ENCODE measurements around the gene HSPA6.
A peak's percentile ranks its signal among the peaks of the same experiment; 100 is the strongest.

The HSPA6 gene

DNA sequence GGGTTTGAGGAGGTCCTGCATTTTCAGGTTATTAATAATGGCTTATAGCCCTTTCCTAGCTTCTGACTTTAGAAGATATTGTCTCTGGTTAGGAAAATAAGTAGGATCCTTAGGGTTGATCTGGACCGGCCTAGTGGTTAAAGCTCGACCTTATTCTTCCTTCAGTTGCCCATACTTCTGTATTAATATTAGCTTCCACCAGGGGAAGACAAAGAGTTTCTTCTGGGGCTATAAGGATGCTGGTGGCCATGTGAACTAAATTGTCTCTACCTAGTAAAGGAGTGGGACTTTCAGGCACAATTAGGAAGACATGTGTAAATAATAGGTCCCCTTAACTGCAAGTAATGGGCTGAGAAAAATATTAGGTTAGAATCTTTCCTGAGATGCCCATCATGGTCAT, 39.7 kb upstream of the HSPA6 start:
- TF ChIP-seq, protein P1, sequence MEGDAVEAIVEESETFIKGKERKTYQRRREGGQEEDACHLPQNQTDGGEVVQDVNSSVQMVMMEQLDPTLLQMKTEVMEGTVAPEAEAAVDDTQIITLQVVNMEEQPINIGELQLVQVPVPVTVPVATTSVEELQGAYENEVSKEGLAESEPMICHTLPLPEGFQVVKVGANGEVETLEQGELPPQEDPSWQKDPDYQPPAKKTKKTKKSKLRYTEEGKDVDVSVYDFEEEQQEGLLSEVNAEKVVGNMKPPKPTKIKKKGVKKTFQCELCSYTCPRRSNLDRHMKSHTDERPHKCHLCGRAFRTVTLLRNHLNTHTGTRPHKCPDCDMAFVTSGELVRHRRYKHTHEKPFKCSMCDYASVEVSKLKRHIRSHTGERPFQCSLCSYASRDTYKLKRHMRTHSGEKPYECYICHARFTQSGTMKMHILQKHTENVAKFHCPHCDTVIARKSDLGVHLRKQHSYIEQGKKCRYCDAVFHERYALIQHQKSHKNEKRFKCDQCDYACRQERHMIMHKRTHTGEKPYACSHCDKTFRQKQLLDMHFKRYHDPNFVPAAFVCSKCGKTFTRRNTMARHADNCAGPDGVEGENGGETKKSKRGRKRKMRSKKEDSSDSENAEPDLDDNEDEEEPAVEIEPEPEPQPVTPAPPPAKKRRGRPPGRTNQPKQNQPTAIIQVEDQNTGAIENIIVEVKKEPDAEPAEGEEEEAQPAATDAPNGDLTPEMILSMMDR (IDR thresholded peaks at IDR 0.05; ENCODE audit: control extremely low read depth, extremely low read depth, low read depth, missing control alignments) = peak; percentile 27
- no peak for DNase-seq (ENCODE audit: extremely low spot score)
- POLR2A ChIA-PET = no interaction called here
- CTCF ChIA-PET = interaction anchor here (1.0 to 5.1 kb wide), 11 partner anchors 11 to 552 kb away, joined by 3 to 70 read pairs (median 3); partner anchors contain the start of gene DUSP12

DNA sequence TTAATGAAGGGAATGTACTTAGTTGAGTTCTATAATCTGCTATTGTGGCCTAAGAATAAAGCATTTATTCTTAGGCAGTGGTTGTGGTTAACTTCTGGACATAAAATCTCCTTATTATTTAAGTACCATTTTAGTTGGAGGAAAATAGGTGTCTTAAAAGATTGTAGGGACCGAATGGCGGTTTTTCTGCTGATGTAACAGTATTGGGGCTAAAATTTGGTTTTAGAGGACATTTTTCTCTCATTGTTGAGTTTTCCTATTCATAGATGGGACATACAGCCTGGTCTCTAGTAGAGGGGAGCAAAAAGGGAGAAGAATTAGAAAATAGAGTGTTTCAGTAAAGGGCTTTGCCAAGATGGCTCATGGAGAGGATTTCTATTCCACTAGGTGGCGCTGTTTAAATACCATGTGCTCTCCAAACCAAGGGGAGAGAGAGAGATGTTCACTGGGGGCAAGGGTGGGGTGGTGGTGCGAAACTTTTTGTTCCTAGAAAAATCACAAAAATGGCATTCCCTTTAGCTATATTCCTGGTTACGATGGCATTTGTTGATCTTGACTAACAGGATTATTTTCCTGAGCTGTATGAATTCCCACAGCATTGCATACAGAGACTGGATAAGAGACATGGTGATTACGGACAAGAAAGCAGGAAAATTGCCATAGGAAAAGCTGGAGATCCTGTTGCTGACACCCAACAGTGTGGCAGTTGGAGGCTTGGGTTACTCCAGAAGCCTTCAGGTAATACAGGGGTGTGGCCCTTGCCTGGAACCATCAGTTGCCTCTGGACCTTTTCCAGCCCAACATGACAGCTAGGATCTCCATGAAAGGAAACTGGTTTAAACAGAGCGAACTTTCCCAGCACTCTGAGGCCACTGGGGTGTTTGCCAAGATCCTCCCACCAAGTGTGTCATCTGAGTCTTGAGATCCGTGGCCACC, 37.3 kb upstream of the HSPA6 start:
- ChIA-PET CTCF (interaction anchor here (0.6 to 6.6 kb wide), 18 partner anchors 11 to 550 kb away, joined by 3 to 79 read pairs (median 4); partner anchors contain the start of genes DUSP12, FCGR2A, FCRLA and HSPA6), POLR2A (no interaction called here)
- DNase-seq (ENCODE audit: extremely low spot score) = peak; percentile 61
- TF ChIP-seq, protein P1 (IDR thresholded peaks at IDR 0.05; ENCODE audit: control extremely low read depth, extremely low read depth, low read depth, missing control alignments) = peak; percentile 72

DNA sequence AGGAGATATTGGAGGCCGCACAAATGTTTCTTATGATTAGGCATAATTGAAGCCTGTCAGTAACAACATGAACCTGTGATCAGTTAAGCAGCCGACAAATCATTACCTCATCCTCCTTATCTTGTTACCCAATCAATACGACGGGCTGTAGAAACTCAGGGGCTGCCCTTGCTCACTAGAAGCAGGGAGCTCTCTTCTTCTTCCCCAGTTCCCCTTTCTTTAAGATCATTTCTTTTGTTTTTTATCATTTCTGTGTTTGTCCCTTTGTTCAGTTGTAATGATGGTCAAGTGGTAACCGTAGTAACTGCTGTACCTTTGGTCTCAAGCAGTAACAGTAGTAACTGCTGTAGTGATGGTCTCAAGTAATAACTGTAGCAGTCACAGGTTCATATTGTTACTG, 32.9 kb upstream of the HSPA6 start:
- DNase-seq (ENCODE audit: extremely low spot score) = no peak
- TF ChIP-seq, protein P1 (IDR thresholded peaks at IDR 0.05; ENCODE audit: control extremely low read depth, extremely low read depth, low read depth, missing control alignments) = no peak
- ChIA-PET CTCF (interaction anchor here (0.9 to 6.6 kb wide), 3 partner anchors 14 to 250 kb away, joined by 3 to 79 read pairs (median 9); partner anchors contain the start of gene FCGR2A), POLR2A (no interaction called here)

DNA sequence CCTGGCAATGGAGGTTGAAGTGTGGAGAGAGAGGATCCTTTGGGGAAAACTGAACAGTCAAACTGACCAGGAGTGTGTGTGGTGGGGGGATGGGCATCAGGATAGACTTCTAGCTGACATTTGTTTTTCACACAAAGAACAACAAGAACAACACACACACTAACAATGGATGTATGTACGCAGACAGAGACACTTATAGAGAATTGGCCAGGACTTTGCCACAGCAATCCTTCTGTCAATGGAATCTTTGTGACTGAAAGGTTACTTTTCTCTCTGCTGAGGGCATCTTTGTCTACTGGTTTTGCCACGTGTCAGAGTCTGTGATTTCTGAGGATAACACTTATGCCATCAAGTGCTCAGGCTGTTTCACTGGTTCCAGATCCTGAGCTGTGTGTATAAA, 31.5 kb upstream of the HSPA6 start:
- no peak for DNase-seq (ENCODE audit: extremely low spot score)
- CTCF ChIA-PET = interaction anchor here (1.3 to 6.6 kb wide), 2 partner anchors 13 to 244 kb away, joined by 9 to 79 read pairs; partner anchors contain the start of gene FCGR2A
- POLR2A ChIA-PET = no interaction called here
- TF ChIP-seq, protein P1 (IDR thresholded peaks at IDR 0.05; ENCODE audit: control extremely low read depth, extremely low read depth, low read depth, missing control alignments) = no peak

DNA sequence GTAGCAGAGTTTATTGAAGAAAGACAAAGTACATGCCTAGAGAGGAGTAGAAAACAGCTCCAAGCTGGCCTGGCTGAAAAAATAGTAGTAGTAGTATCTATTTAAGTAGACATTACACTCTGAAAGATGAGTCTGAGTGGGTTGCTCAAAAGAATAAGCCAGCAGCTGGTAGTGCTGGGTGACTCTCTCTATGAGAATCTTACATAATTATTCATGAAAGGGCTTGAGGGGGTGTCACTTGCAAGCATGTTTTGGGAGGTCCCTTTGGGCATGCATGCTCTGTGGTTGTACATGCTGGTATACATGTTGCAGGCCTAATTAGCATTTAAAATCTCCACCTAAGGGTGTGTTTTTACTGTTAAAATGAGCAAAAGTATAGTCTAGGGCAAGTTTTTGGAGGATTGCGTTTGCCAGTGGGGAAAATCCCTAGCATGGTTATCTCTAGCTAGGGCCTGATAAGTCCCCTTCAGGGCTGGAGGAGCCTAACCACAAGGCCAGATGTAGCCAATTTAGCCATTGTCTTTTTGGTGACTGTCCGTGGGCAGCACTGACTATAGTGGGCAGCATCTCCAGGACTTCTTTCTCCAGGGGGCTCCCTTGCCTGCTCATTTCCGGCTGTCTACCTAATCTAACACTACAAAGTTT, 30.1 kb upstream of the HSPA6 start:
- ChIA-PET POLR2A (no interaction called here), CTCF (interaction anchor here (1.0 to 1.7 kb wide), 2 partner anchors 12 to 244 kb away, joined by 3 to 7 read pairs; no protein-coding TSS in a partner anchor)
- DNase-seq (ENCODE audit: extremely low spot score) = no peak
- TF ChIP-seq, protein P1 (IDR thresholded peaks at IDR 0.05; ENCODE audit: control extremely low read depth, extremely low read depth, low read depth, missing control alignments) = no peak

DNA sequence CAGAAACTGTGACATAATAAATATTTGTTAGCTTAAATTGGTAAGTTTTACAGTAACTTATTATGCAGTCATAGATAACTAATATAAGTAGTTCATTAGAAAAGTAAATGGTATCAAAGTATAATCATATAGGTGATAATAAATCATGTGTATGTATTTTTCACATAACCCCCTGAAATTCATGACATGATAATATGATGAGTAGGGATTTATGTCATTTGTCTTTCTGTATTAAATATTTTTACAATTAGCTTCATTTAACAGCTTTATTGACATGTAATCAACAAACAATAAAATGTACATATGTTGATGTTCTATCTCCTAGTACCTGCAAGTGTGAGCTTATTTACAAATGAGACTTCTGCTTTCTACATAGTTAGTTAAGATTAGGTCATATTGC, 28.9 kb upstream of the HSPA6 start:
- POLR2A ChIA-PET = no interaction called here
- TF ChIP-seq, protein P1 (IDR thresholded peaks at IDR 0.05; ENCODE audit: control extremely low read depth, extremely low read depth, low read depth, missing control alignments) = no peak
- CTCF ChIA-PET = interaction anchor here (0.6 to 1.7 kb wide), 5 partner anchors 11 to 243 kb away, joined by 3 to 7 read pairs (median 4); no protein-coding TSS in a partner anchor
- no peak for DNase-seq (ENCODE audit: extremely low spot score)
